HG02981 (cell line): ENCODE data around the gene GPATCH1.

Experiments
- ATAC-seq: cut with Tn5 transposase; IDR thresholded peaks from one replicate; pipeline ENCODE4 v1.9.1; 2021; ENCODE audit warnings: mild to moderate bottlenecking, moderate library complexity; ENCODE audit not compliant: unreplicated experiment

The GPATCH1 gene

DNA sequence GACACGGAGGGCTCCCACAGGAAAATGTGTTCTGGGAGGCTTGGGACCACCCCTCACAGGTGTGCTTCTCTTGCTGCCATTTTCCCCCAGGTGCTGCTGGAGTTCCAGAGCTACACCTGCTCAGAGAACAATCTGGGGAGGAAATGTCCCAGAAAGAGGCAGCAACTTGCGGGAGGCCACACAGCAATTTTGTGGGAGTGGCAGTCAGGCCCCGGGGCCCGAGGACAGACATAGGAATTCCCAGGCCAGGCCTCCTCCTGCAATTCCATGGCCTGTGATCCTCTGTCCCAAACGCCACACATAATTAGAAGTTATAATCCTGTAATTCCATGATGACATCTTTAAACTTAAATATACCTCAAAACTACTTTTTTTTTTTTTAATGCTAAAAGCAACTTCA lies 18.1 kb upstream of the GPATCH1 start:
- ATAC-seq = no peak

DNA sequence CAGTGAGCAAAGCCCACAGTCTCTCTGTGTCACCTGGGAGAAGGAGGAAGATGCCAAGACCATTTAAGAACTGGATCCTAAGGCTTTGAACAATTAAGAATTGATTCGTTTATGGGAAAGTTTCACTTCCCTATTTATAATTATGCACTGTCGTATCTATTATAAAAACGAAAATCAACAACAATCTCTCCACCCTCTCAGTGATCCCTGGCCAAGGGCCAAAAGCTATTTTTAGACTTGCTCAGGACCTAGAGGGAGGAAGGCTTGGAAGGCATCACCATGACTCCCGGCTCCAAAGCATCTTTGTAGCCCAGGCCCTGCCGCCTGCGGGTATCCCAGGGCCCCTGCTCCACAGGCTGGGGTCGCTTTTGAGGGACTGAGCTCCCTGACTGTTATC lies 17.6 kb upstream of the GPATCH1 start:
- no peak for ATAC-seq

DNA sequence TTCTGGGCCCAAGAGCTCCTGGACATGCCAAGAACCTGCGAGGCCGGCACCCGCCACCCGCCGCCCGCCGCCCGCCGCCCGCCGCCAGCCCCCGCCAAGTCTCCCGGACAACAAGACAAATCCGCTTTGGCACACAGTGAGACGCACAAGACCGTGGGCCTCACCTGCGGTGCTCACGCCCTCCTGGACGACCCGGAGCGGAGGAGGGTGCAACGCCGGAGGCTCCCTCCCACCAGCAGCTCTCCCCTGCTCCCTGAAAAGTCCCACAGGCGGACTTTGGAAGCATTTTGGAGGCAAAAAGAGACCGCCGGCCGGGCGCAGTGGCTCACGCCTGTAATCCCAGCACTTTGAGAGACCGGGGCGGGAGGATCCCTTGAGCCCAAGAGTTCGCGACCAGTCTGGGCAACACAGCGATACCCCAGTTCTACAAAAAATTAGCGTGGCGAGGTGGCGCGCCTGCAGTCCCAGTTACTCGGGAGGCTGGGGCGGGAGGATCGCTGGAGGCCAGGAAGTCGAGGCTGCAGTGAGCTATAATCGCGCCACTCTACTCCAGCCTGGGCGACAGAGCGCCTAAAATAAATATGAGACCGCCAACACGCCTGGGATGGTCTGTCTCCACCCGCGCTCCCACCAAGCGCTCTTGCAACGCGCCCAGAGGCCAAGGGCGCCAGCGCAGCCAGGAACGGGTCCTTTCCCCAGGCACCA lies 17.1 kb upstream of the GPATCH1 start:
- no peak for ATAC-seq

DNA sequence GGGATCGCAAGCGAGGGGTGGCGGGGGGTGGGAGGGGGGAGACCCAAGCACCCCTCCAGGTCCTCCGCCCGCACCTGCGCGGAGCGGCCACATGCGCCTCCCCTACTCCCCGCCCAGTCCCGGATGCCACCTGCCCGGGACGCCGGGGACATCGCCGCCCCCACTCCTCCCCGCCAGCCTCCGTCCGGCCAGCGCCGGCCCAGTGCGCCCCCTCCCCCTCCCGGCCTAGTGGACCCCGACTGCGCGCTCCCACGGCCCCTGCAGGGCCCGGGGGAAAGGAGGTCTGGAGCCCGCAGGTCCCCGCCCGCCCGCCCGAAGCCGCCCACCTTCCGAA lies 16.6 kb upstream of the GPATCH1 start:
- ATAC-seq = peak; percentile 40

DNA sequence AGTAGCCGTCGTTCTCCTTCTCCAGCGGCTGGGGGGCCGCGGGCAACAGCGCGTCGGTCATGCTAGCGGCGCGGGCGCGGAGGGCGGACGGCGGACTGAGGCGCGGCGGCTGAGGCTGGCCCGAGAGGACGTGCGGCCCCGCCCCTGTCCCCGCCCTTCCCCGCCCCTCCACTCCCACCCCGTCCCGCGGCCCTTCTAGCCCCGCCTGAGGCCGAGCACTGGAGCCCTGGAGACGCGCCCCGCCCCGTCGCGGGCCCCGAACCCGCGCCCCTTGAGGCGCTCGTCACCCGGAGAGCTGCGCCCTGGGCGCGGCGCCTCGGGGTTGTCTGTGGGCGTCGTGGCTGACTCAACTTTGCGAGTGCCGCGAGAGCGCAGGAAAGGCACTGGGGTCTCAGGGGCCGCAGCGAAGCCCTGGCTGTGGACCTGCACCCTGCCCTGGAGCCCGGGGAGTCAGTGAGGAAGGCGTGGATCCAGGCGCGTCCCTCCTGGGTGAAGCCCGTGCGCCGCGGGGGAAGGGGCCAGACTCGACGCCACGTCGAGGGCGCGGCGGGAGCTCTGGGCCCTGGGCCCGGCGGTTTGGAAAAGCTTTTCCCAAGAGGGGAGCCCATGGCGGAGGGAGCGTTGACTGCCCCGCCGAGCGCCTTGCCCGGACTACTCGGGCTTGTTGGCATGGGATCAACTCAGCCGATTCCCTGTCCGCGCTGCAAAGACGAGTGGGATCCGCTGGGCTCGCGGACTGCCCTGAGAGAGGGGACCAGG lies 16.0 kb upstream of the GPATCH1 start, which contains the start of gene RHPN2:
TSS of gene RHPN2 (minus strand) at position 97 of the 759 bp plus-strand sequence. CDS start at position 61, 36 bp downstream.
- peak; percentile 73 for ATAC-seq

DNA sequence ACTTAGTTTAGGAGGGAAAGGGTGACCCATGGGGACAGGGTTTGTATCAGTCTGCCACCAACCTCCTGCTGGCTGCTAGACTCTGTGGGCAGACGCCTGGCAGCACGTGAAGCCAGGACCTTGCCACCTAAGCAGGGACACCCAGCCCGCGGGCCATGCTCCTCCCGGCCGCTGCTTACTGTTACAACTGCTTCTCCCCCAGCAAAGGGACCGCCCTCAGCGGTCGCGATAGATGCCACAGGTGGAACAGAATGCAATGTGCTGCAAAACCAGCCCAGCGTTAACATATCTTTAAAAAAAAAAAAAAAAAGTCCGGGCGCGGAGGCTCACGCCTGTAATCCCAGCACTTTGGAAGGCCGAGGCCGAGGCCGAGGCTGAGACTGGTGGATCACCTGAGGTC lies 14.4 kb upstream of the GPATCH1 start:
- no peak for ATAC-seq

DNA sequence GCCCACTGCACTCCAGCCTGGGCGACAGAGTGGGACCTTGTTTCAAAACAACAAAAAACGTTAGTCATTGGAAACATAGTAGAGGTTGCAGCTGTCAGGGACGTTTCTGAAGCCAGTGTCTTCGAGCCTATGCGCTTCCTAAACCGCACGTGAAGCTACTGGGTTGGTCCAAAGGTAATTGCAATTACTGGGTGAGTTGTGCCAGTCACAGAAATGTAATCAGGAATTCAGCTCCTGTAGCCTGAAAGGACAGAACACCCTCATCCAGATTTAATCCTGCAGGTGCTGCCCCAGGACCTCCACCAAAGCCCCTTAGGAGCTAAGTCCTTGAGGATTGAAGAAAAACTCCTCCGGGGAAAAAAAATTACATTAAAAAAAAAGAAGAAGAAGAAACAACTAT lies 13.9 kb upstream of the GPATCH1 start:
- no peak for ATAC-seq

DNA sequence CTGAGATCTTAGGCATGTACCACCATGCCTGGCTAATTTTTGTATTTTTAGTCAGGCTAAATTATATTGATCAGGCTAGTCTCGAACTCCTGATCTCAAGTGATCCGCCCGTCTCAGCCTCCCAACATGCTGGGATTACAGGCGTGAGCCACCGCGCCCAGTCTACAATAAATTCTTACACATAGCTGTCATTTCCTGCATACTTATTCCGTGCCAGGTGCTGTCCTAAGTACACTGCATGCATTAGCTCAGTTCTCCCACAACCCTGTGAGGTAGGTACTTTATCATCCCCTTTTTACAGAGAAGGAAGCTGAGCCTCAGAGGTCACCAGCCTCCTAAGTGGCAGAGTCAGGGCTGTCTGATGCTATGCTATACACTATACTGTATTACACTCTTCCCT lies 9.1 kb upstream of the GPATCH1 start:
- ATAC-seq = no peak

DNA sequence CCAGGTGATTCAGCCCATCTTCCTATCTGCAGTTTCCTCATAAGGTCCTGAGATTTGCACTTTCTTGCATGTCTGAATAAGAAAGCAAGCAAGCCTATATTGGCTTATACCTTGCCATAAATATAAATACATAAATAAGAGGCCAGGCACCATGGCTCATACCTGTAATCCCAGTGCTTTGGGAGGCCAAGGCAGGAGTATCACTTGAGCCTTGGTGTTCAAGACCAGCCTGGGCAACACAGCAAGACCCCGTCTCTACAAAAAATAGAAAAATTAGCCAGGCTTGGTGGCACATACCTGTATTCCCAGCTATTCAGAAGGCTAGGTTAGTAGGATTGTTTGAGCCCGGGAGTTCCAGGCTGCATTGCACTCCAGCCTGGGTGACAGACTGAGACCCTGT lies 5.5 kb upstream of the GPATCH1 start:
- no peak for ATAC-seq

DNA sequence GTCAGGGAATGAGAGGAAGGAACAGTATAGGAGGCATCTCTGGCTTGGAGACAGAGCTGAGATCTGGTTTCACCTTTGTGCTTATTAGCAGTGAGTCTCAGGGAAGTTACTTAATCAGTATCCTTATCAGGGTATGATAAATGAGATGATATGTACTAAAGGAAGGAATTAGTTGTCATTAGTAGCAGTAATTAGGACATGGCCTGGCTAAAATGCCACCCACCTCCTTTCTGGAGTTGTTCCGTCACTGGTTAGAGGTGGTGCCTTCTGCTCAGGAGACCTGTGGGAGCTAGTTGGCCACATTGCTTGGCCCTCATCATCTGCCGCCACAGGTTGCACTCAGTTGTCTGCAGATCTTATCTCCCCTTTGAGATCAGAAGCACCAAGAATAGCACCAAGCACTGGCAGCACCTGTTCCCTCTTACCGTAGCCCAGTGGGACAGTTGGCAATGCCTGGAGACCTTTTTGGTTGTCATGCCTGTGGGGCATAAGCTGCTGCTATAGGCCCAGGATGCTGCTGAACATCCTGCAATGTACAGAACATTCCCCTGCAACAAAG lies 4.7 kb downstream of the GPATCH1 start:
- ATAC-seq = no peak

DNA sequence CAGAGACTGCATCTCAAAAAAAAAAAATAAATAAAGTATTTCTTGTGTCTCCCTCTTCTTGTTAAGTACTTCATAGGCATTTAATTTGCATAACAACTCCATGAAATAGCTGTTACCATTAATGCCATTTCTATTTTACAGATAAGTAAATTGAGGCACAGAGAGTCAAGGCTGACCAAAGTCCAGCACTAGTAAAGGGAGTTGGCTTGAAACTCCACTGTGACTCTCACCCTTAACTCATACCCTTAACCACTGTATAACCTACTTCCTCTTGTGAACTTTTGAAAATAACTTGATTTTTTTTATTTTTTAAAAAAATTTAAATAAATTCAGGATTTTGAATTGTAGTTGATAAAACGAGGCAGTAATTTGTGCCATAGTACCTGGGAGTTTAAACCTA lies 6.0 kb downstream of the GPATCH1 start:
- no peak for ATAC-seq

DNA sequence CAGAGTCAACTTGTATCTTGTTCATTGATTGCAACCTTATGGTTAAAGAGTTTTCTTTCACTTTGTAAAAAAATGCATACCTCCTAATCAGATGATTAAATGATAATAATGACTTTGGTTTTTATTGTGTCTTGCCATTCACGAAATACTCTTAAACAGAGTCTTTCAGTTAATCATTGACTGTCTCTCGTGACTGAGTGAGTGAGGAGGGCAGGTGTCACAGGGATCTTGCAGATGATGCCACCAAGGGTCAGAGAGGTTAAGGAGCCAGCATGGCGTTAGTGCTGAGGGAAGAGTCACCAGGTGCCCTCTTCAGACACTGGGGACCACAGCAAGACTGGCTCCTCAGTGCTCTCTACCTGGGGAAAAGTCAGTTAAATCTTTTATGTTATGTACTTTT lies 8.0 kb downstream of the GPATCH1 start:
- ATAC-seq = no peak

DNA sequence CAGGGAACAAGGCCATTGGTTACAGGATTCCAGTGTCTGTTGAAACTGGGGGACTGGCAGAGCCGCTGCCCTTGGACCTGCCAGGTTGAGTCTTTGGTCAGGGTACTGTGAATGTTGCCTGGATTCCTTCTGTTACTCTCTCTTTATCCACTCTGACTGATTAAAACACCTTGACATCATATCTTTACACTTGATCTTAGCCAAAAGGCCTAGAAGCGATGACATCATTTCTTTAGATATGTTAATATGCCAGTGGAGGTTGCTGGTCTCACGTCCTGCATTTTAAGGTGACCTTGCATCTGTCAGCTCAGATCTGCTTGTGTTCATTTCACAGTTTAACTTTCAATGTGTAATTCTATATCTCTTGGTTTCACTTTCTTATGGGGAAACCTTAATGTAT lies 9.2 kb downstream of the GPATCH1 start:
- no peak for ATAC-seq

DNA sequence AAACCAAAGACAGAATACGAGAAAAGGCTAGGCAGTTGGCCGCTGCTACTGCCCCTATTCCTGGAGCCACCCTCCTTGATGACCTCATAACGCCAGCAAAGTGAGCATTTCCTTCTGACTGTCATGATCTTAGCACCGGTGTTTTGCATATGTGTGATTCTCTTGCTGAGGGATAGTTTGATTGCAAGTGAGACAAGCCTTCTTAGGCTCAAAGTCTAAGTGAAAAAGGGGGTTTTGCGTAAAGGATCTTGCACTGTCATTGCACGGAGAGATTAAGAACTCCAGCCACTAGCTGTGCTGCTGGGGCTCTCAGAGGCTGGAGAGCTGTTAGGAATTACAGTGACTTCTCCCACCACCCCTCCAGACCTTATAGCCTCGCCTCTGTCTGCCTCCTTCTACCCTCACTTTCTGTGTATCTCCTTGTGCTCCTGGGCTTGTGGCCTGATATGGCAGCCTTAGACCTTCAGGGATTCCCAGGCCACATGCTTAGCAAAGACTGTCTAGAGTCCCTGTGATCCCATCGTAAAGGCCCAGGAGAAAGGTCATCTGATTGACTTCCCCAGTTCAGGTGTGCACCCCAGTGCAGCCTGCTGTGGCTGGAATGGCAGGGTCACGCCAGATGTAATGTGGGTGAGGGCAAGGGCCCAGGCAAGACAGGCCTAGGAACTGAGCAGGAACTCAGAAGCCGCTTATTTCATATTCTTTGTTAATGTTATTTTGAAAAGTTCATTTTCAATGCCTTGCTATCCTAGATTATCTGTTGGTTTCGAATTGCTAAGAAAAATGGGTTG lies 12.6 kb downstream of the GPATCH1 start:
- ATAC-seq = no peak

DNA sequence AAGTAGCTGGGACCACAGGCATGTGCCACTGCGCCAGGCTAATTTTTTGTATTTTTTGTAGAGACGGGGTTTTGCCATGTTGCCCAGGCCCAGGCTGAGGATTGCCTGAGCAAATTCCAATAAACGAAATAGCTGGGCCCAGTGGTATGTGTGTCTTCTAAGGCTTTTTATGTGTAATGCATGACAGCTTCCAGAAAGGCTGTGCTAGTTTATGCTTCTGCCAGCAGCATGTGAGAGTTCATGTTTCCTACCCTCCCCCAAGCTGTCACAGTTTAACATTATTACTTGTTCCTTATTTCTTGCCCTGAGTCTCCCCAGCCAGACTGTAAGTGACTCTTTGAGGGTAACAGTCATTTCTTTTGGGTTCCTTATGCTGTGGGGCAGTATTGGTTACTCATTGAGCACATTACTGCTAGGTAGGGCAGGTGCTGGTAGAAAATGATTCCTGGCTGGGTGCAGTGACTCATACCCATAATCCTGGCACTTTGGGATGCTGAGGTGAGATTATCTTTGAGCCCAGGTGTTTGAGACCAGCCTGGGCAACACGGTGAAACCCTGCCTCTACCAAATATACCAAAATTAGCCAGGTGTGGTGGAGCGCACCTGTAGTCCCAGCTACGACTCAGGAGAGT lies 13.6 kb downstream of the GPATCH1 start:
- ATAC-seq = no peak

DNA sequence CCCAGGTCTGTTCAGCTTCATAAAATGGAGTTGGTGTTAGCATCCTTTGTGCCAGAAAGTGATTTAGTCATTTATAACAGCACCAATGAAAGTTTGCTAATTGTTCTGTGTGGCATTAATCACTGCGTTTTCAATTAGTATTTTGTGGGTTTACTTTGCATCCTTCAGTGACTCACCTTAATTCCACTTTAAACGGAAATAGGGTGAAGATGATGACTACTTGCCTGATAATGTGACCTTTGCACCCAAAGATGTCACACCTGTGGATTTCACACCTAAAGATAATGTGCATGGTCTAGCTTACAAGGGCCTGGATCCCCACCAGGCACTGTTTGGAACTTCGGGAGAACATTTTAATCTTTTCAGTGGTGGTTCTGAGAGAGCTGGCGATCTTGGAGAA lies 15.0 kb downstream of the GPATCH1 start:
- ATAC-seq = no peak

DNA sequence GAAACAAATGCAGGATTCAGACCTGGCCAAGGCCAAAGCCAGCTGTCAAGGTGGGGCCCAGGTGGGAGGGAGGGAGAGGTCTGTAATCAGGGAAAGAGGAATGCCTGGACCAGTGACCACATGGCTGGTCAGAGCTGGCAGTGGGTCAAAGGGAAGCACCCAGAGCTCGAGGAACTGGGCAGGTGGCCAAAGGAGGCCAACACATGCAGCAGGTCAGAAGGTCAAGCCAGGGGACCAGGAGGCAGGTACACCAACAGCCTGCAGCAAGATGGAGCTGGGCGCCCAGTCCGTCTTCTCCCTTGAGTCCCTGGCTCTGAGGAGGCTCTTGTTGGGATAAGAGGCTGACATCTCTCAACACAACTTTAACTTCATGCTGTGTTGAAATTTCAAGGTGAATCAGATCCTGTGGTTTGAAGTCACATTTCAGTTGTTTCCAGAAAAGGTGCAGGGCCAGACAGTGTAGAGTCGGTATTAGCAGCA lies 17.1 kb downstream of the GPATCH1 start:
- no peak for ATAC-seq

DNA sequence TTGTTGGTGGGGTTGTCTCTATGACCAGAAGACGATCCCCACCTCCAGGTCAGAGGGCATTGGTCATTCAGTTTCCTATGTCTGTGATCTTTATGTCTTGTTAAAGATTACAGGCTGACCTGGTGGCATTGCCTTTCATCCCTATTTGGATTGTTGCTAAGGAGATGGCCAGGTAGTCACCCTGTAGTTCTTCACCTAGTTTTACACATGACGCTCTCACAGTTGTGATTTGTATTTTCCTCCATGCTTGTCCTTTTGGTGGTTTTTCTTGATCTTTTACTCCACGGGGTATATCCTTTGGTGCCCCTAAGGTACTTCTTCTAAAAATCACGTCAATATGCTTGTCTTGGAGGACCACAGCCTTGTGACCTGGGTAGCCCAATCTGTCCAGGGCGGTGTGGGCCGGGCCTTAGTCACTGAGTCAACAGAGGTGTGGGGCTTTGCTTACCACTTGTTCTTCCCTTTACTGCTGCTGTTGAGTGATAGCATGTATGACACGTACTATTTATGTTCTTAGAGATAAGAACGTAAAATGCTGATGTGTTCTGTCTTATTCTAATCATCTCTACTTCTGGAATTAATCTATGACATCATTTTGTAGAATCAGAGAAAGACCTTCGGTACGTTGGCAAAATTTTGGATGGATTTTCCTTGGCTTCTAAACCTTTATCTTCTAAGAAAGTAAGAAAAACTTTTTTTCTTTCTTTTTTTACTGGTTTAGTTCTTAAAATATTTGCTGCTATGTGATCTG lies 20.1 kb downstream of the GPATCH1 start:
- ATAC-seq = no peak

DNA sequence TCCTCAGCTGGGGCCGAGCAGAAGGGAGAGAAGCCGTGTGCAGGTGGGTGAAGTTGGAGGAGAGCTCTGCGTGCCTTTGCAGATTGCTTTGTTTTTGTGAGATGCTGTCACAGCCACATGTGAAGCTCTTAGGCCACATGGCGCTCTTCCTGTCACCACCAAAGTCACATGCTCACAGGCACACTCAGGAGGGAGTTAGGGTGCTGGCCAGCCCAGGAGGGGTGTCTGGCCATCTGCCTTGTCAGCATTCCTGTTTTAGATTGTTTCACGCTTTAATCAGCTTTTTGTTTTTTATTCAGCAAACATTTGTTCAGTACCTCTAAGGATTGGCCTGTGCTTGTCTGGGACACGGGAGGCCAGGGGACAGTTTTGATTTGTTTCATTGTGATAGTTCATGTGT lies 21.9 kb downstream of the GPATCH1 start:
- no peak for ATAC-seq

DNA sequence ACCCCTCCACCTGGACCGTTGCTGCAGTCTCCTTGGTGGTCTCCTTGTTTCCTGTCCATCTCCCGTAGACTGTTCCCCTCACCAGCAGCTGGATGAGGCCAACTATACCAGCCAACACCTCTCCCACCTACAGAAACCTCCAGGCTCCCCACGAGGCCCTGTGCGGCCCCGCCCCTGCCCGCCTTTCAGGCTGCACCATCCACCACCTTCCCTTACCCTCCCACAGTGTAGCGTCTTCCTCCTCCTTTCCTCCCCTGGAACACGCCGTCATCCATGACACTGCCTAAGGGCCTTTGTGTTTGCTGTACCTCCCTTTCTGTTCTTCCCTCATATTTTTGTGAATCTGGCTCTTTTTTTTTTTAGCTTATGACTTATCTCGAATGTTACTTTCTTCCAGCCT lies 27.2 kb downstream of the GPATCH1 start:
- ATAC-seq = no peak
